Measurements from ENCODE around the gene KIF14.

GRCh38 chr1:200628223-200628881 lies 7.8 kb upstream of the KIF14 start:
- TF ChIP-seq CTCF (conservative IDR thresholded peaks at IDR 0.05; ENCODE audit: low read depth, low read length) (no peak), EZH2 (IDR thresholded peaks at IDR 0.05; ENCODE audit: borderline replicate concordance, low read depth, low read length, poor library complexity, severe bottlenecking) (no peak)
